ENCODE measurements around the gene ATE1. TPM values are rescaled to one million over a fixed set of nuclear protein-coding genes. Genes with fewer than 3 reads are reported as not detected.

ATE1 gene
- total RNA-seq, 1 experiment from 2014 or later: 23.8 TPM

- TF ChIP-seq ZNF532 (CRISPR knock-in tag; IDR thresholded peaks at IDR 0.05; ENCODE audit: borderline replicate concordance): peak; percentile 20; the same call in 1 of the 2 replicates
- peak; percentile 55; the same call in 1 of the 2 replicates for TF ChIP-seq HMGXB4 (CRISPR knock-in tag; IDR thresholded peaks at IDR 0.05)
- TF ChIP-seq ZBTB43 (CRISPR knock-in tag; IDR thresholded peaks at IDR 0.05): 0 out of 2 replicates have a peak, but pooled peaks have one; percentile 37
- peak; percentile 79; the same call in 1 of the 2 replicates for TF ChIP-seq RELA (CRISPR knock-in tag; IDR thresholded peaks at IDR 0.05; ENCODE audit: borderline replicate concordance)
- no peak for TF ChIP-seq ZNF219 (CRISPR knock-in tag; IDR thresholded peaks at IDR 0.05; ENCODE audit: borderline replicate concordance)
- no peak for TF ChIP-seq PRDM15 (CRISPR knock-in tag; IDR thresholded peaks at IDR 0.05)
- TF ChIP-seq ZNF263 (CRISPR knock-in tag; IDR thresholded peaks at IDR 0.05; ENCODE audit: low read depth): no peak; the same call in 1 of the 2 replicates
- TF ChIP-seq CTCF (IDR thresholded peaks at IDR 0.05): no peak
- TF ChIP-seq E2F5 (CRISPR knock-in tag; IDR thresholded peaks at IDR 0.05): peak; percentile 73; the same call in 1 of the 2 replicates
- TF ChIP-seq MLX (CRISPR knock-in tag; IDR thresholded peaks at IDR 0.05): no peak
- TF ChIP-seq ATF2 (CRISPR knock-in tag; IDR thresholded peaks at IDR 0.05; ENCODE audit: borderline replicate concordance, low read depth): no peak
- peak; percentile 77 for TF ChIP-seq MAX (CRISPR knock-in tag; IDR thresholded peaks at IDR 0.05)
- no peak for TF ChIP-seq NR1H2 (CRISPR knock-in tag; IDR thresholded peaks at IDR 0.05)
- TF ChIP-seq NR2C2 (CRISPR knock-in tag; IDR thresholded peaks at IDR 0.05): no peak; the same call in 1 of the 2 replicates
- 0 out of 2 replicates have a peak, but pooled peaks have one; percentile 15 for TF ChIP-seq USF2 (CRISPR knock-in tag; IDR thresholded peaks at IDR 0.05)
- no peak for TF ChIP-seq ATF3 (CRISPR knock-in tag; conservative IDR thresholded peaks at IDR 0.05)
- 0 out of 2 replicates have a peak, but pooled peaks have one; percentile 35 for TF ChIP-seq NR3C1 (CRISPR knock-in tag; conservative IDR thresholded peaks at IDR 0.05; ENCODE audit: low read depth)
- no peak for TF ChIP-seq TEAD4 (CRISPR knock-in tag; IDR thresholded peaks at IDR 0.05)
- TF ChIP-seq JAZF1 (CRISPR knock-in tag; IDR thresholded peaks at IDR 0.05): no peak
Measured at GRCh38 chr10:121927841-121928527, at the start of gene ATE1 (continued).

Data from WTC11 (cell line).